K562 (cell line): ENCODE measurements around the gene PPT1. TPM values are rescaled to one million over a fixed set of nuclear protein-coding genes. Genes with fewer than 3 reads are reported as not detected.

Experiments used
- BRF2 ChIP-seq: IDR thresholded peaks from 3 replicates; pipeline ENCODE4 v1.6.1; 2011; ENCODE audit warnings: borderline replicate concordance, mild to moderate bottlenecking; ENCODE audit not compliant: insufficient read length, insufficient read depth
- GTF2E2 ChIP-seq: fragments of 200-800 bp; sonication (Bioruptor generic); IDR thresholded peaks from 2 replicates; pipeline ENCODE4 v1.6.1; 2016; ENCODE audit warnings: missing genetic modification characterization, missing compliant biosample characterization
- HNRNPH1 ChIP-seq: fragments of 200-400 bp; formaldehyde crosslinking; optimal IDR thresholded peaks from 2 replicates; pipeline ENCODE3; 2017; ENCODE audit warnings: low read depth, mild to moderate bottlenecking, low read length, moderate library complexity
- LEF1 ChIP-seq: fragments of 450-650 bp; IDR thresholded peaks from 2 replicates; pipeline ENCODE4 v1.6.1; 2016; ENCODE audit warnings: mild to moderate bottlenecking
- MBD1 ChIP-seq: fragments of 250-450 bp; sonication (Bioruptor Pico); IDR thresholded peaks from 2 replicates; pipeline ENCODE4 v1.8.0; 2022; ENCODE audit warnings: inconsistent platforms
- NCOA2 ChIP-seq, 2 experiments: fragments of 450-650 bp; IDR thresholded peaks; 2 replicates each; pipeline ENCODE4 v1.6.1; 2018; ENCODE audit warnings: mild to moderate bottlenecking in 2 of 2, moderate library complexity in 1 of 2; ENCODE audit not compliant: partially characterized antibody in 2 of 2
- NFE2 ChIP-seq: IDR thresholded peaks from 2 replicates; pipeline ENCODE4 v1.6.1; 2014; ENCODE audit warnings: antibody characterized with exemption, low read depth
- POU5F1 ChIP-seq: fragments of 150-350 bp; IDR thresholded peaks from 2 replicates; pipeline ENCODE4 v1.6.1; 2014; ENCODE audit warnings: borderline replicate concordance, low read length, low read depth, mild to moderate bottlenecking; ENCODE audit not compliant: partially characterized antibody
- RNF219 ChIP-seq: fragments of 250-450 bp; sonication (Bioruptor Pico); IDR thresholded peaks from 2 replicates; pipeline ENCODE4 v1.5.0; 2022; ENCODE audit warnings: mild to moderate bottlenecking
- TBL1XR1 ChIP-seq, 2 experiments: IDR thresholded peaks; 2 replicates each; pipeline ENCODE4 v1.6.1; 2012; ENCODE audit warnings: improper control_type of control experiment in 2 of 2, low read length in 2 of 2, mild to moderate bottlenecking in 1 of 2
- VEZF1 ChIP-seq: fragments of 200-800 bp; sonication (Bioruptor generic); IDR thresholded peaks from 2 replicates; pipeline ENCODE4 v1.6.1; 2017; ENCODE audit warnings: missing genetic modification characterization, missing compliant biosample characterization
- ZBTB8A ChIP-seq: fragments of 450-650 bp; IDR thresholded peaks from 2 replicates; pipeline ENCODE4 v1.6.1; 2018; ENCODE audit warnings: mild to moderate bottlenecking, moderate library complexity; ENCODE audit not compliant: partially characterized antibody
- polyA plus RNA-seq, 8 experiments: library from polyadenylated mRNA; depleted of rRNA in 4 of 8; stranded (reverse) in 5 of 8; unstranded in 3 of 8; fragments of >200 nt; fragmentation: Nextera tagmentation in 2 of 8; fragmentation: Illumina TruSeq in 1 of 8; extraction: Ambion mirVana in 2 of 8; extraction: Trizol in 1 of 8; gene quantifications; 2 replicates each; pipeline versions ENCODE4 v1.2.1 to v1.2.3, GENCODE V29; 2011 to 2014; ENCODE audit warnings: inconsistent platforms in 1 of 8, missing spikeins in 1 of 8
- total RNA-seq, 7 experiments: library from RNA; depleted of rRNA in 6 of 7; stranded (reverse); fragments of >200 nt in 6 of 7; fragmentation: Illumina TruSeq in 2 of 7; extraction: Trizol in 2 of 7; gene quantifications; 2 replicates each; pipeline versions ENCODE4 v1.2.1 to v1.2.3, GENCODE V29; 2011 to 2021; ENCODE audit warnings: low replicate concordance in 1 of 7

PPT1 gene
- total and polyA plus RNA-seq, 9 of the 15 experiments (the other 6 are each of a cell fraction or from before 2014, with no cell fraction given), result 72.2 to 285 (median 143) TPM

GRCh38 chr1:40038697-40039096 lies 58.4 kb downstream of the PPT1 start (continued):
- no peak for TF ChIP-seq POU5F1
- no peak for TF ChIP-seq VEZF1
- no peak for TF ChIP-seq TBL1XR1 (IDR thresholded peaks at IDR 0.05; ENCODE audit: low read length in 2 of 2)
- no peak for TF ChIP-seq GTF2E2 (tag)
- no peak for TF ChIP-seq NCOA2 (IDR thresholded peaks at IDR 0.05; ENCODE audit: partially characterized antibody in 2 of 2)
- TF ChIP-seq HNRNPH1, result no peak
- TF ChIP-seq RNF219, result no peak
- 0 out of 2 replicates have a peak, but pooled peaks have one; percentile 49 for TF ChIP-seq MBD1 (CRISPR knock-in tag)
- no peak for TF ChIP-seq BRF2
- TF ChIP-seq ZBTB8A, result no peak
- TF ChIP-seq NFE2, result no peak
- TF ChIP-seq LEF1, result no peak
